IPS DF 6.9 (cell line): ENCODE measurements around the gene PIGH.
"Not testable (repeated sequence)": the region's sequence is repeated elsewhere in the genome, so short reads cannot be mapped to it uniquely, and the experiment has no call there.

Source experiments
- DNase-seq: peaks from one replicate; pipeline ENCODE4 v3.0.0-alpha.2; 2013; ENCODE audit warnings: low read depth, low spot score
- H3K27ac ChIP-seq: one replicate; pipeline ENCODE4 v1.5.1; 2013; ENCODE audit warnings: low read length, control low read depth
- H3K27me3 ChIP-seq: 2 replicates; pipeline ENCODE4 v1.6.1; 2013; ENCODE audit warnings: mild to moderate bottlenecking, low read length; ENCODE audit not compliant: control insufficient read depth, insufficient read depth
- H3K36me3 ChIP-seq: 2 replicates; pipeline ENCODE4 v1.6.1; 2013; ENCODE audit warnings: low read length; ENCODE audit not compliant: control insufficient read depth, insufficient read depth
- H3K4me1 ChIP-seq: 2 replicates; pipeline ENCODE4 v1.6.1; 2013; ENCODE audit warnings: low read length; ENCODE audit not compliant: control insufficient read depth, insufficient read depth
- H3K4me3 ChIP-seq: 2 replicates; pipeline ENCODE4 v1.5.1; 2013; ENCODE audit warnings: mild to moderate bottlenecking, low read length
- H3K9me3 ChIP-seq: 2 replicates; pipeline ENCODE4 v1.6.1; 2013; ENCODE audit warnings: low read length, inconsistent platforms; ENCODE audit not compliant: control insufficient read depth, insufficient read depth
- WGBS: extraction: QIAGEN DNeasy Blood & Tissue Kit; methylation state at CpG from one replicate; pipeline ENCODE4 v1.1.7; 2013; ENCODE audit warnings: mixed read lengths, missing lambda C conversion rate; ENCODE audit not compliant: insufficient read length, insufficient coverage; 5-methylcytosine and 5-hydroxymethylcytosine counted together

PIGH gene

GRCh38 chr14:67554341-67554740 is 45.7 kb downstream of the PIGH start:
- Histone ChIP-seq H3K9me3 (no peaks in the 10 kb centered on the region), H3K4me1 (no peaks in the 10 kb centered on the region), H3K27ac (no peak overlapping the region), H3K27me3 (no peaks in the 10 kb centered on the region), H3K4me3 (no peak overlapping the region), H3K36me3 (no peaks in the 10 kb centered on the region)
- DNase-seq = no peak
- WGBS = no CpG with 5 or more reads among the region's 7 CpGs

DNA sequence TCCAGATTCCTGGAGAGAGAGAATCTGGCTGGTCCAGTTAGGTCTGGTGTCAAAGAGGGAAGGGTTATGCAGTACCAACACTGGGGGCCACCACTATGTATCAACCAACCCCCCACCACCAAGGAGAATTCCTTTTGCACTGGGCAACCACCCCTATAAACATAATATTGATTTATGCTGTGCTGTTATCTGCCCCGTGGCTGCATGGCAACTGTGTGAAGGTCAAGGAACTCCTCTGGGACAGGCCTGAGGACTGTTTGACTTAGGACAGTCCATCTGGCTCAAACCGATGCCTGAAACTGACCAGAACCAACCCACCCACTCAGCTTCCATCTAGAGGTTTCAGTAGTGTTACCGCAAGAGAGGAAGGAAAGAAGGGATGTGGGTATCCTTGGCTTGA is 46.5 kb downstream of the PIGH start:
- Histone ChIP-seq H3K27ac (no peak overlapping the region), H3K4me1 (no peaks in the 10 kb centered on the region), H3K36me3 (no peaks in the 10 kb centered on the region), H3K9me3 (no peaks in the 10 kb centered on the region), H3K27me3 (no peaks in the 10 kb centered on the region), H3K4me3 (no peak overlapping the region)
- WGBS = no CpG with 5 or more reads among the region's 3 CpGs
- no peak for DNase-seq

DNA sequence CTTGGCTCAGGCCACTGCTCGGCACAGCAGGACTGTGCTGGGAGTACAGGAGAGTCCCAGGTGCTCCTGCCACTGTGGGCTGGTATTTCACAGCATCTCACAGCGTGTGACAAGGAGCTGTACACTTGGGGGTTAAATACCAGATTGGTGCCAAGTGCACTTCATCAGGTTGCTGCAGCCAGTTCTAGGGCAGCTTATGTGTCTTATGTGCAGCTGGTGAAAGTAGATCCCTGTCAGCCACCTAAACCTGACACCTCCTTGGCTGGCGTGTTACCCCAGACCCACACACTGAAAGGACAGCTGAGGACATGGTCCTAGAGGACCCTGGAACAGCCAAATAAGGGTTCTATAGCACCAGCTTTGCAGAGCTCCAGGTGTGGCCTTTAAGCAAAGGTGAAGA is 48.1 kb downstream of the PIGH start:
- DNase-seq = no peak
- H3K27me3 ChIP-seq = no peaks in the 10 kb centered on the region
- no peak overlapping the region for H3K27ac ChIP-seq
- WGBS = no CpG with 5 or more reads among the region's 3 CpGs
- no peak overlapping the region for H3K4me3 ChIP-seq
- H3K36me3 ChIP-seq = no peaks in the 10 kb centered on the region
- no peaks in the 10 kb centered on the region for H3K4me1 ChIP-seq
- H3K9me3 ChIP-seq = no peaks in the 10 kb centered on the region

- no peaks in the 10 kb centered on the region for H3K36me3 ChIP-seq
- no CpG with 5 or more reads among the region's 3 CpGs for WGBS
- no peak for DNase-seq
- no peak overlapping the region for H3K4me3 ChIP-seq
- no peaks in the 10 kb centered on the region for H3K9me3 ChIP-seq
- H3K27me3 ChIP-seq = no peaks in the 10 kb centered on the region
- H3K4me1 ChIP-seq = no peaks in the 10 kb centered on the region
- H3K27ac ChIP-seq = no peak overlapping the region
Observed at GRCh38 chr14:67551123-67551522, 48.9 kb downstream of the PIGH start.

DNA sequence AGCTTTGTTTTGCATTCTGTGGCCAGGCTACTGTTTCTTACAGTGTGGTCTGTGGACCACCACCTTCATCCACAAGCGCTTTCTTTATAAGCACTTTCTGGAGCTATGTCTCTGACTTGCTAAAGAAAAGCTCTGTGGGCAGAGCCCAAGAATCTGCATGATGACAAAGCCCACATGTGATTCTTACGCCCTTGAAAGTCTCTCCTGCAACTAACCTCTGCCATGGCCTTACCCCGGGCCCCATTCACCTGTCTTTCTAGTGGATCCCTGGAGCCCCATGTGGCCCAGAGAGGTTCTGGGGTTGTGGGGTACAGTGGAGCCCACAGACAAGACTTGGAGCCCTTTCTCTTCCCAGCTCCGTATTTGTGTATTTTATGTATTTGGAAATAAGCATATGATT is 50.3 kb downstream of the PIGH start:
- no peak overlapping the region for H3K4me3 ChIP-seq
- no peaks in the 10 kb centered on the region for H3K36me3 ChIP-seq
- H3K27me3 ChIP-seq = no peaks in the 10 kb centered on the region
- no CpG with 5 or more reads among the region's 4 CpGs for WGBS
- H3K9me3 ChIP-seq = no peaks in the 10 kb centered on the region
- H3K4me1 ChIP-seq = no peaks in the 10 kb centered on the region
- H3K27ac ChIP-seq = no peak overlapping the region
- no peak for DNase-seq

GRCh38 chr14:67547224-67547780 is 52.8 kb downstream of the PIGH start:
- H3K4me3 ChIP-seq = no peak overlapping the region
- H3K4me1 ChIP-seq = no peaks in the 10 kb centered on the region
- H3K9me3 ChIP-seq = no peaks in the 10 kb centered on the region
- no CpG with 5 or more reads among the region's 5 CpGs for WGBS
- no peak overlapping the region for H3K27ac ChIP-seq
- H3K36me3 ChIP-seq = no peaks in the 10 kb centered on the region
- no peaks in the 10 kb centered on the region for H3K27me3 ChIP-seq
- no peak for DNase-seq

DNA sequence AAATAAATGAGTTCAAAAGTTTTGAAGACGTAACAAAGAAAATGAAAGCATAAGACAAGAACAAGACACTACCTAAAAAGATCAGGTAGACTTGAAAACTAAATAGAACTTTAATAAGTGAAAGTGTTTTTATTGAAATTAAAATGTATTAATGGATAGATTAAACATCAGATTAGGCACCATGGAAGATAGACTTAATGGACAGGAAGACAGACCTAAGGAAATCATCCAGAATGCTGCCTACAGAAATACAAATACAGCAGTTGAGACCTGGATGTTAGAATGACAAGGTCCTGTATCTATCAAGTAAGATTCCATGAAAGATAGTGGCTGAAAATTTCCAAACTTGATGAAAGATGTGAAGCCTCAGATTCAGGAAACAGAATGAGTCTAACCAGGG is 55.5 kb downstream of the PIGH start:
- no CpG with 5 or more reads among the region's 1 CpG for WGBS
- H3K27me3 ChIP-seq = no peaks in the 10 kb centered on the region
- DNase-seq = no peak
- H3K27ac ChIP-seq = no peak overlapping the region
- H3K36me3 ChIP-seq = no peaks in the 10 kb centered on the region
- H3K9me3 ChIP-seq = no peaks in the 10 kb centered on the region
- no peak overlapping the region for H3K4me3 ChIP-seq
- peaks cover 2% of the 10 kb centered on the region; the same call in 1 of the 2 replicates for H3K4me1 ChIP-seq

- H3K9me3 ChIP-seq, H3K27me3 ChIP-seq, H3K4me1 ChIP-seq, H3K36me3 ChIP-seq, H3K27ac ChIP-seq, H3K4me3 ChIP-seq, DNase-seq: not testable (repeated sequence)
- no CpG with 5 or more reads among the region's 13 CpGs for WGBS
Observed at GRCh38 chr14:67542620-67543019, 57.4 kb downstream of the PIGH start.

DNA sequence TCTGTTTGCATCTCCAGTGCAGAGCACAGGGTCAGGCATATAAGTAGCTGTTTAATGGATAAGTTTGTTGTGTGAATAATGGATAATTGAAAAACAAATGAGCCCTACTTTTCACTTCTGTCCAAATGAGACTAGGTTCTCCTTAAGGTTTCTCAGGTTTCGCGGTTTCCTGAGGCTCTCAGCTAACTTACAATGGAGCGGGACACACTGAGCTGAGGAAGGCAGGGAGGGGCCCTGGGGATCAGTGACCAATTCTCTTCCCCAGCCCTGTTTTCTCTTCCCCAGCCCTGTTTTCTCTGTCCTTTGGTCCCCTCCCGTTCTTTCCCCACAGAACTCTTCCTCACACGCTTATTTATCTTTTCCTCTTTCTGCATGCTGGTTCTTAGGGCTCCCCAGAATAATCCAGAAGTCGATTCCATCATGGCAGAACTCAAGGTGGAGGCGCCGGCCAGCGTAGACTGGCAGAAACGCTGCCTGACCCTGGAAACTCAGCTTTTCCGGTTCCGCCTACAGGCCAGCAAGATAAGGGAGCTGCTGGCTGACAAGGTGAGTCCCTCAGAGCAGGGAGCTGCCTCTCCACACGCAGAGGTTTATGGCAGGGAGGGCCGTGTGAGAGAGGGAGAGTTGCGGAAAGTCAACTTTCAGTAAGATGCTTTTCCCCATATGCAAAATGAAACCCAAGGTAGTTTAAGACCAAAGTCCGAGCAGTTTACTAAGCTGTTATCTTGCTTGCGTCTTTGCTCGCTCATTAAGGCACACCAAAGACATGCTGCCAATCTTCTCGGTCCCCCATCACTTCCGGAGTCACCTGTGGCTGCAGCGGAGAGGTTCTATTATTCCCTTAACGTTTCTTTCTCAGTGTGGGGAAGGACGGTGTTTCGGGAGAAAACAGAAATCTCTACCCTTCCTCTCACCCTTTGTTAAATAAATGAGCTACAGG is 58.4 kb downstream of the PIGH start:
- DNase-seq = no peak
- Histone ChIP-seq H3K27ac (no peak overlapping the region), H3K4me3 (no peak overlapping the region; the same call in 1 of the 2 replicates), H3K9me3 (no peaks in the 10 kb centered on the region), H3K27me3 (no peaks in the 10 kb centered on the region), H3K4me1 (peaks cover 2% of the 10 kb centered on the region; the same call in 1 of the 2 replicates), H3K36me3 (no peaks in the 10 kb centered on the region)
- no CpG with 5 or more reads among the region's 24 CpGs for WGBS
